ENCODE data around the gene THAP10.

The THAP10 gene

DNA sequence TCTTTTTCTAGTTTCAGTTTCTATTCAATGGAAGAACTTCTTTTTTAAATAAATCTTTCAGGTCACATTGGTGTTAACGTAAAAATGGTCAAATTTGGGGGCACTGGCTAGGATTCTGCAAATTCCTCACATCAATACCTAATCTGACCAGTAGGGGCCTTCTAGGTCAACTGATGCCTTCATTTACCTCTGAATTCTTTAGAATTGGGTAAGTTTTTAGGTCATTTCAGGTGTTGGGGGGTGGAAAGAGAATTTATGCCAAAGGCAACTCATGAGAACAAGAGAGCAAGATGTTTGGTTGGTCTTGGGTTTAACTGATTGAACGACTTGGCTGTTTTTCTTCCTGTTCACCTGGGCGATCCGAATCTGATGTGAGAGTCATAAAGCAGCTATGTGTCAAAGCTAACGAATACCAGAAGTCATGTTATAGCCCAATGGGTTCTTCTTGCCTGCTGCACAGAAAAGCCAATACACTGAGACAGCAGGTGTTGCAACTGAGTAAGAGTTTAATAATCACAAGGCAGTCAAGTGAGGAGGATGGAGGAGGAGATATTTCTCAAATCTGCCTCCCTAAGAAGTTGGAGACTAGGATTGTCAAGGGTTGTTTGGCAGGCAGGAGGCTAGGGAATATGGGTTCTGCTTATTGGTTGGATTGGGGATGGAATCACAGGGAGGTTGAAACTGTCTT is 15.7 kb upstream of the THAP10 start:
- DNase-seq (no peak), ATAC-seq (ENCODE audit: insufficient read depth, low read depth) (no peak)
- Histone ChIP-seq H3K4me1 (ENCODE audit: insufficient read depth, low read length) (no peaks in the 10 kb centered on the region), H3K79me2 (ENCODE audit: insufficient read depth, low read length) (no peaks in the 10 kb centered on the region), H3K27me3 (ENCODE audit: insufficient read depth, low read length, poor library complexity) (no peaks in the 10 kb centered on the region), H3K4me3 (ENCODE audit: low read depth in 1 of 2, low read length in 2 of 2) (no peak overlapping the region), H4K20me1 (ENCODE audit: insufficient read depth, low read length) (no peaks in the 10 kb centered on the region), H3K9me3 (ENCODE audit: insufficient read depth, low read length, severe bottlenecking) (peaks cover 16% of the 10 kb centered on the region), H3K9ac (ENCODE audit: low read depth, low read length) (no peak overlapping the region), H3K4me2 (ENCODE audit: insufficient read depth, low read length) (no peak overlapping the region), H2AFZ (ENCODE audit: low read depth, low read length) (no peak overlapping the region), H3K36me3 (ENCODE audit: insufficient read depth, low read length) (0 out of 2 replicates have a peak, but pooled peaks cover 3% of the 10 kb centered on the region), H3K27ac (ENCODE audit: low read length) (no peak overlapping the region)
- TF ChIP-seq, protein P1, sequence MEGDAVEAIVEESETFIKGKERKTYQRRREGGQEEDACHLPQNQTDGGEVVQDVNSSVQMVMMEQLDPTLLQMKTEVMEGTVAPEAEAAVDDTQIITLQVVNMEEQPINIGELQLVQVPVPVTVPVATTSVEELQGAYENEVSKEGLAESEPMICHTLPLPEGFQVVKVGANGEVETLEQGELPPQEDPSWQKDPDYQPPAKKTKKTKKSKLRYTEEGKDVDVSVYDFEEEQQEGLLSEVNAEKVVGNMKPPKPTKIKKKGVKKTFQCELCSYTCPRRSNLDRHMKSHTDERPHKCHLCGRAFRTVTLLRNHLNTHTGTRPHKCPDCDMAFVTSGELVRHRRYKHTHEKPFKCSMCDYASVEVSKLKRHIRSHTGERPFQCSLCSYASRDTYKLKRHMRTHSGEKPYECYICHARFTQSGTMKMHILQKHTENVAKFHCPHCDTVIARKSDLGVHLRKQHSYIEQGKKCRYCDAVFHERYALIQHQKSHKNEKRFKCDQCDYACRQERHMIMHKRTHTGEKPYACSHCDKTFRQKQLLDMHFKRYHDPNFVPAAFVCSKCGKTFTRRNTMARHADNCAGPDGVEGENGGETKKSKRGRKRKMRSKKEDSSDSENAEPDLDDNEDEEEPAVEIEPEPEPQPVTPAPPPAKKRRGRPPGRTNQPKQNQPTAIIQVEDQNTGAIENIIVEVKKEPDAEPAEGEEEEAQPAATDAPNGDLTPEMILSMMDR (IDR thresholded peaks at IDR 0.05; ENCODE audit: borderline replicate concordance, extremely low read depth, low read length, poor library complexity, severe bottlenecking) = peak; percentile 28
- TF ChIP-seq EZH2 (IDR thresholded peaks at IDR 0.05; ENCODE audit: borderline replicate concordance, low read depth, low read length, severe bottlenecking) = no peak

DNA sequence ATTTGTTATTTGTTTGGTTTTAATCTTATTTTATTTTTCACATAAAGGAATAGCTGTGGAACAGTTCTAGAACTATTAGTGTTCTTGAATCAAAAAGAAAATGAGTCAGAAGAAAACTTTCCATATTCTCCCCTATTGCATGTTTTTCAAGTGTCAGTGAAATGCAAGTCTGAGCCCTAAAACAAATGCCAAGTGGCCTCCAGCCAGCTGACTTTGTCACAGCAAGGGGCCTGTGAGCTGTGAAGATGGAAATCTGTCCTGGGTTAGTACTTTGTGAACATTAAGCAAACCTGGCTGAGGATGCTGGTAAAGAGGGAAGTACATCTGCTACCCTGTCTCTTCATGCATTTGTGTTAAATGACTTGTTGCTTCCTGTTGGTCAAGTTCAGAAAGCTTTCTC is 14.6 kb upstream of the THAP10 start:
- ATAC-seq (ENCODE audit: insufficient read depth, low read depth) = no peak
- no peak overlapping the region for H2AFZ ChIP-seq (ENCODE audit: low read depth, low read length)
- H3K27me3 ChIP-seq (ENCODE audit: insufficient read depth, low read length, poor library complexity) = no peaks in the 10 kb centered on the region
- peaks cover 16% of the 10 kb centered on the region for H3K9me3 ChIP-seq (ENCODE audit: insufficient read depth, low read length, severe bottlenecking)
- no peaks in the 10 kb centered on the region for H3K79me2 ChIP-seq (ENCODE audit: insufficient read depth, low read length)
- H3K27ac ChIP-seq (ENCODE audit: low read length) = no peak overlapping the region
- no peak overlapping the region for H3K4me2 ChIP-seq (ENCODE audit: insufficient read depth, low read length)
- H3K36me3 ChIP-seq (ENCODE audit: insufficient read depth, low read length) = 0 out of 2 replicates have a peak, but pooled peaks cover 3% of the 10 kb centered on the region
- no peak for TF ChIP-seq EZH2 (IDR thresholded peaks at IDR 0.05; ENCODE audit: borderline replicate concordance, low read depth, low read length, severe bottlenecking)
- TF ChIP-seq, protein P1 (IDR thresholded peaks at IDR 0.05; ENCODE audit: borderline replicate concordance, extremely low read depth, low read length, poor library complexity, severe bottlenecking) = no peak
- no peaks in the 10 kb centered on the region for H3K4me1 ChIP-seq (ENCODE audit: insufficient read depth, low read length)
- H3K4me3 ChIP-seq (ENCODE audit: low read depth in 1 of 2, low read length in 2 of 2) = no peak overlapping the region
- H4K20me1 ChIP-seq (ENCODE audit: insufficient read depth, low read length) = no peaks in the 10 kb centered on the region
- no peak for DNase-seq
- H3K9ac ChIP-seq (ENCODE audit: low read depth, low read length) = no peak overlapping the region

DNA sequence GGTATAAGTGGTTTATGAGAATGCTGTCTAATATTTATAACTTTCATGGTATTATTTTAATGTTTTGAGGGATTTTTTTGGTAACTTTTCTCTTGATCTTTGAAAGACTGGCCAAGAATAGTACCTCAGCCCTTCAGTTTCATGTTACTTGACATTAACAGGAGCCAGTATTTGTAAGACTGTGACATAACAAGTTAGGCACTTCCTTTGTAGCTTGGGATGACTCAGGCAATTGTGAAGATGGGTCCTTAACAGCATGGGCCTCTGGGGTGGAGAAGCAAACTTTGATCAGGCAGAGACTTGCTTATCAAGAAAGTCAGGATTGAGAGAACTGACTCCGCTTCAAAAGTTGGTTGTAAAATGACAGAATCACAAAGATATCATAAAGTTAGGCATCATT is 9.9 kb upstream of the THAP10 start:
- no peak for TF ChIP-seq EZH2 (IDR thresholded peaks at IDR 0.05; ENCODE audit: borderline replicate concordance, low read depth, low read length, severe bottlenecking)
- TF ChIP-seq, protein P1 (IDR thresholded peaks at IDR 0.05; ENCODE audit: borderline replicate concordance, extremely low read depth, low read length, poor library complexity, severe bottlenecking) = no peak
- H3K36me3 ChIP-seq (ENCODE audit: insufficient read depth, low read length) = no peaks in the 10 kb centered on the region
- H3K79me2 ChIP-seq (ENCODE audit: insufficient read depth, low read length) = no peaks in the 10 kb centered on the region
- no peak overlapping the region for H3K4me2 ChIP-seq (ENCODE audit: insufficient read depth, low read length)
- no peaks in the 10 kb centered on the region for H3K9me3 ChIP-seq (ENCODE audit: insufficient read depth, low read length, severe bottlenecking)
- no peak overlapping the region for H3K4me3 ChIP-seq (ENCODE audit: low read depth in 1 of 2, low read length in 2 of 2)
- ATAC-seq (ENCODE audit: insufficient read depth, low read depth) (no peak), DNase-seq (no peak)
- H4K20me1 ChIP-seq (ENCODE audit: insufficient read depth, low read length) = no peaks in the 10 kb centered on the region
- no peak overlapping the region for H2AFZ ChIP-seq (ENCODE audit: low read depth, low read length)
- H3K27me3 ChIP-seq (ENCODE audit: insufficient read depth, low read length, poor library complexity) = no peaks in the 10 kb centered on the region
- H3K27ac ChIP-seq (ENCODE audit: low read length) = no peak overlapping the region
- no peak overlapping the region for H3K9ac ChIP-seq (ENCODE audit: low read depth, low read length)
- H3K4me1 ChIP-seq (ENCODE audit: insufficient read depth, low read length) = no peaks in the 10 kb centered on the region

Data from DND-41 (cell line).